HEK293 (cell line): ENCODE data around the gene CITED4.

Experiments
- CTCF ChIA-PET: fragments of 350-600 bp; formaldehyde crosslinking; extraction: SDS; loops from one replicate; lab custom pipeline; 2021; ENCODE audit warnings: antibody characterized with exemption; lab: Yijun Ruan, JAX
- POLR2A ChIA-PET: fragments of 300-600 bp; formaldehyde crosslinking; extraction: SDS; loops from one replicate; lab custom pipeline; 2020; ENCODE audit warnings: antibody characterized with exemption, inconsistent platforms; lab: Yijun Ruan, JAX
- H3K27ac ChIP-seq: fragments of 200-500 bp; sonication (Bioruptor generic); 2 replicates; pipeline ENCODE4 v1.5.1; 2014; ENCODE audit warnings: low read depth, low read length, control low read depth, inconsistent platforms; ENCODE audit errors: extremely low read depth
- H3K36me3 ChIP-seq, 2 experiments: fragments of 200-500 bp in 1 of 2; sonication (Bioruptor generic) in 1 of 2; 1 replicate in 1 of 2; 2 replicates in 1 of 2; pipeline ENCODE4 v1.5.1; 2014 to 2017; ENCODE audit warnings: inconsistent platforms in 2 of 2, low read length in 2 of 2; ENCODE audit not compliant: control insufficient read depth in 2 of 2, insufficient read depth in 1 of 2
- H3K4me1 ChIP-seq: fragments of 200-500 bp; sonication (Bioruptor generic); 2 replicates; pipeline ENCODE4 v1.5.1; 2014; ENCODE audit warnings: mild to moderate bottlenecking, low read length, inconsistent platforms; ENCODE audit not compliant: control insufficient read depth, insufficient read depth
- H3K4me3 ChIP-seq: 2 replicates; pipeline ENCODE4 v1.5.1; 2011; ENCODE audit warnings: low read depth, mild to moderate bottlenecking, control low read depth, low read length, moderate library complexity
- H3K9me3 ChIP-seq: fragments of 200-500 bp; sonication (Bioruptor generic); 2 replicates; pipeline ENCODE4 v1.5.1; 2014; ENCODE audit warnings: low read depth, low read length, inconsistent platforms; ENCODE audit not compliant: control insufficient read depth, insufficient read depth
- BCL11B ChIP-seq: fragments of 450-650 bp; formaldehyde crosslinking; IDR thresholded peaks from 2 replicates; pipeline ENCODE4 v1.5.1; 2016; ENCODE audit warnings: low read depth, missing biosample characterization, missing genetic modification characterization
- GLIS1 ChIP-seq: fragments of 450-650 bp; formaldehyde crosslinking; IDR thresholded peaks from 2 replicates; pipeline ENCODE4 v1.5.1; 2016; ENCODE audit warnings: missing biosample characterization, missing genetic modification characterization
- KLF10 ChIP-seq: fragments of 450-650 bp; IDR thresholded peaks from 2 replicates; pipeline ENCODE4 v1.5.1; 2018; ENCODE audit warnings: missing biosample characterization, mild to moderate bottlenecking, missing genetic modification characterization
- OSR2 ChIP-seq: fragments of 450-650 bp; formaldehyde crosslinking; IDR thresholded peaks from 2 replicates; pipeline ENCODE4 v1.5.1; 2016; ENCODE audit warnings: missing biosample characterization, missing genetic modification characterization
- PBX3 ChIP-seq: sonication (generic); formaldehyde crosslinking; IDR thresholded peaks from 2 replicates; pipeline ENCODE4 v1.8.1; 2022; ENCODE audit warnings: mild to moderate bottlenecking, moderate library complexity, missing genetic modification reagents
- SETDB1 ChIP-seq: IDR thresholded peaks from one replicate; pipeline ENCODE4 v1.6.1; 2017; ENCODE audit warnings: mild to moderate bottlenecking, low read length, moderate library complexity, mixed read lengths; ENCODE audit not compliant: insufficient read length
- ZBTB1 ChIP-seq: fragments of 450-650 bp; formaldehyde crosslinking; IDR thresholded peaks from 2 replicates; pipeline ENCODE4 v1.5.1; 2016; ENCODE audit warnings: missing biosample characterization, missing genetic modification characterization
- ZNF138 ChIP-seq: fragments of 450-650 bp; formaldehyde crosslinking; IDR thresholded peaks from 2 replicates; pipeline ENCODE4 v1.5.1; 2016; ENCODE audit warnings: missing biosample characterization, missing genetic modification characterization, borderline replicate concordance
- ZNF155 ChIP-seq: fragments of 450-650 bp; formaldehyde crosslinking; IDR thresholded peaks from 2 replicates; pipeline ENCODE4 v1.5.1; 2016; ENCODE audit warnings: missing biosample characterization, missing genetic modification characterization
- ZNF19 ChIP-seq: fragments of 450-650 bp; formaldehyde crosslinking; IDR thresholded peaks from 2 replicates; pipeline ENCODE4; 2016; ENCODE audit warnings: missing biosample characterization, missing genetic modification characterization, low read depth
- ZNF266 ChIP-seq: fragments of 450-650 bp; formaldehyde crosslinking; IDR thresholded peaks from 2 replicates; pipeline ENCODE4 v1.5.1; 2016; ENCODE audit warnings: missing biosample characterization, missing genetic modification characterization, low read depth
- ZNF280C ChIP-seq: fragments of 450-650 bp; formaldehyde crosslinking; IDR thresholded peaks from 2 replicates; pipeline ENCODE4 v1.5.1; 2016; ENCODE audit warnings: missing biosample characterization, missing genetic modification characterization
- ZNF335 ChIP-seq: fragments of 450-650 bp; formaldehyde crosslinking; conservative IDR thresholded peaks from 2 replicates; pipeline ENCODE4 v1.5.1; 2016; ENCODE audit warnings: missing biosample characterization, missing genetic modification characterization
- ZNF510 ChIP-seq: fragments of 450-650 bp; formaldehyde crosslinking; IDR thresholded peaks from 2 replicates; pipeline ENCODE4 v1.5.1; 2018; ENCODE audit warnings: mild to moderate bottlenecking, missing genetic modification characterization, missing biosample characterization; ENCODE audit not compliant: insufficient replicate concordance
- ZNF623 ChIP-seq: fragments of 450-650 bp; formaldehyde crosslinking; IDR thresholded peaks from 2 replicates; pipeline ENCODE4 v1.5.1; 2016; ENCODE audit warnings: missing biosample characterization, missing genetic modification characterization
- TF ChIP-seq, protein P1 (sequence below): fragments of 450-650 bp; IDR thresholded peaks from 2 replicates; pipeline ENCODE4 v1.5.1; 2018; ENCODE audit warnings: missing biosample characterization, missing genetic modification characterization
- TF ChIP-seq, protein P2 (sequence below): fragments of 450-650 bp; formaldehyde crosslinking; IDR thresholded peaks from 2 replicates; pipeline ENCODE4 v1.5.1; 2016; ENCODE audit warnings: missing biosample characterization, missing genetic modification characterization, low read depth
- TF ChIP-seq, protein P3 (sequence below): fragments of 450-650 bp; formaldehyde crosslinking; IDR thresholded peaks from 2 replicates; pipeline ENCODE4 v1.5.1; 2017; ENCODE audit warnings: missing biosample characterization, missing genetic modification characterization
- TF ChIP-seq, protein P4 (sequence below): IDR thresholded peaks from 2 replicates; pipeline ENCODE4 v1.6.1; 2011; ENCODE audit warnings: mild to moderate bottlenecking, low read depth, low read length, borderline replicate concordance
- TF ChIP-seq, protein P5 (sequence below): fragments of 450-650 bp; formaldehyde crosslinking; IDR thresholded peaks from 2 replicates; pipeline ENCODE4 v1.5.1; 2016; ENCODE audit warnings: missing biosample characterization, missing genetic modification characterization, low read depth

Gene CITED4

DNA sequence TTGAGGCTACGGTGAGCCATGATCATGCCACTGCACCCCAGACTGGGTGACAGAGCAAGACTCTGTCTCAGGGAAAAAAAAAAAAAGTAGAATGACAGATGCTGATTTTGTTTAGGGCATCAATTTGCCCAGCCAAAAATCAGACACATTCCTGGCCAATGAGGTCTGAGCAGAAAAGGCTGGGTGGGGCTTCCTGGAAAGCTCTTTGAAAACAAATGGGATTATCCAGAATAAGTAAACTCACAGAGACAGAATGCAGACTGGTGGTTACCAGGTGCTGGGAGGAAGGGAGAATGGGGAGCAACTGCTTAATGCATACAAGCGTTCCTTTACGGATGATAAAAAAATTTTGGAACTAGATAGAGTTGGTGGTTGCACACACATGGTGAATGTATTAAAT, 10.1 kb upstream of the CITED4 start (continued):
- TF ChIP-seq ZNF19 (tag by site-specific recombination) = no peak
- no peak for TF ChIP-seq ZNF280C
- no peak for TF ChIP-seq ZNF623 (tag by site-specific recombination)
- no peak for TF ChIP-seq ZNF155 (tag by site-specific recombination)

DNA sequence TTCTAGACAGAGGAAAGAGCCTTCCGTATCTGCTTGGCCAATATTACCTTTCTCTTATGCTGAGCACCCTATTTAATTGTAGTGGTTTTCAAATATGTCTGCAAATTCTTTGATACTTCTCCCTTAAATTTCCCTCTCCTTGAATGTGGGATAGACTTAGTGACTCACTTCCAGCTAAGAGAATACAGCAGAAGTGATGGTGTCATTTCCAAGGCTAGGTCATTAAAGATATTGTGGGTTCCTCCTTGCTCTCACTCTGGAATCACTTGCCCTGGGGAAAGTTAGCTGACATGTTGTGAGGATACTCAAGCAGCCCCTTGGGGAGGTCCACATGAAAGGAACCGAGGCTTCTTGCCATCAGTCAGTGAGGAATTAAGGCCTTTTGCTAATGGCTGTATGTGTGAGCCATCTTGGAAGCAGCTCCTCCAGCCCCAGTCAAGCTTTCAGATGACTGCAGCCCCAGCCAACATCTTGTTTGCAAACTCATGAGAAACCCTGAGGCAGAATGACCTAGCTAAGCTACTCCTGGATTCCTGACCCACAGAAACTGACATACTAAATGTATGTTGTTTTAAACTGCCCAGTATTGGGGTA, 8.1 kb upstream of the CITED4 start:
- CTCF ChIA-PET = interaction anchor here (0.7 to 3.8 kb wide), 3 partner anchors 21 to 82 kb away, joined by 3 to 17 read pairs (median 4); no protein-coding TSS in a partner anchor
- POLR2A ChIA-PET = no interaction called here
- H3K4me3 ChIP-seq = no peak overlapping the region
- no peaks in the 10 kb centered on the region for H3K36me3 ChIP-seq
- no peaks in the 10 kb centered on the region for H3K4me1 ChIP-seq
- no peaks in the 10 kb centered on the region for H3K9me3 ChIP-seq
- no peak overlapping the region for H3K27ac ChIP-seq
- TF ChIP-seq GLIS1 (tag by site-specific recombination) (no peak), SETDB1 (peak; percentile 77)
- TF ChIP-seq, all 188 proteins: peak for 1

DNA sequence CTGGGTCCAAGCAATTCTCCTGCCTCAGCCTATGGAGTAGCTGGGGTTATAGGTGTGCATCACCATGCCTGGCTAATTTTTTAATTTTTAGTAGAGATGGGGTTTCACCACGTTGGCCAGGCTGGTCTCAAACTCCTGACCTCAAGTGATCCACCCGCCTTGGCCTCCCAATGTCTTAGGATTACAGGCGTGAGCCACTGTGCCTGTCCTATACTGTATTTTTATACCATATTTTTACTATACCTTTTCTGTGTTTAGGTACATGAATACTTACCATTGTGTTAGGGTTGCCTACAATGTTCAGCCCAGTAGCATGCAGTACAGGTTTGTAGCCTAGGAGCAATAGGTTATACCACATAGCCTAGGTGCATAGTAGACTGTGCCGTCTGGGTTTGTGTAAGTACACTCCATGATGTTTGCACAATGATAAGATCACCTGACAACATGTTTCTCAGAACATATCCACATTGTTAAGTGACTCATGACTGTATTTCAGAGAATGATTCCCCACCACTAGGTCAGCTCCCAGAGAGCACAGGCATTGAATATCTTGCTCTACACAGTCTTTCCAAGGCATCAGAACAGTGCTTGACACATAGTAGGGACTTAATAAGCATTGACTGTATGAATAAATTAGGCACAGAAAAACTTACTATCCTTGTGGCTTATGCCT, 6.0 kb upstream of the CITED4 start:
- H3K36me3 ChIP-seq = no peaks in the 10 kb centered on the region
- no peaks in the 10 kb centered on the region for H3K4me1 ChIP-seq
- H3K4me3 ChIP-seq = no peak overlapping the region
- no peak overlapping the region for H3K27ac ChIP-seq
- H3K9me3 ChIP-seq = no peaks in the 10 kb centered on the region
- ChIA-PET POLR2A (interaction anchor here (0.6 kb wide), 1 partner anchor 548 kb away, joined by 6 read pairs; no protein-coding TSS in a partner anchor), CTCF (interaction anchor here (1.0 to 1.7 kb wide), 3 partner anchors 17 to 82 kb away, joined by 4 to 7 read pairs (median 6); no protein-coding TSS in a partner anchor)
- TF ChIP-seq KLF10 (no peak), ZNF510 (tag by site-specific recombination) (no peak), ZNF266 (tag by site-specific recombination) (no peak), ZNF335 (tag by site-specific recombination) (peak; percentile 59), ZBTB1 (tag by site-specific recombination) (no peak), BCL11B (tag by site-specific recombination) (no peak), PBX3 (CRISPR knock-in tag) (no peak), OSR2 (tag by site-specific recombination) (no peak), ZNF138 (tag by site-specific recombination) (no peak)
- TF ChIP-seq, protein P1, sequence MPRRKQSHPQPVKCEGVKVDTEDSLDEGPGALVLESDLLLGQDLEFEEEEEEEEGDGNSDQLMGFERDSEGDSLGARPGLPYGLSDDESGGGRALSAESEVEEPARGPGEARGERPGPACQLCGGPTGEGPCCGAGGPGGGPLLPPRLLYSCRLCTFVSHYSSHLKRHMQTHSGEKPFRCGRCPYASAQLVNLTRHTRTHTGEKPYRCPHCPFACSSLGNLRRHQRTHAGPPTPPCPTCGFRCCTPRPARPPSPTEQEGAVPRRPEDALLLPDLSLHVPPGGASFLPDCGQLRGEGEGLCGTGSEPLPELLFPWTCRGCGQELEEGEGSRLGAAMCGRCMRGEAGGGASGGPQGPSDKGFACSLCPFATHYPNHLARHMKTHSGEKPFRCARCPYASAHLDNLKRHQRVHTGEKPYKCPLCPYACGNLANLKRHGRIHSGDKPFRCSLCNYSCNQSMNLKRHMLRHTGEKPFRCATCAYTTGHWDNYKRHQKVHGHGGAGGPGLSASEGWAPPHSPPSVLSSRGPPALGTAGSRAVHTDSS (tag by site-specific recombination) = no peak
- TF ChIP-seq, protein P2, sequence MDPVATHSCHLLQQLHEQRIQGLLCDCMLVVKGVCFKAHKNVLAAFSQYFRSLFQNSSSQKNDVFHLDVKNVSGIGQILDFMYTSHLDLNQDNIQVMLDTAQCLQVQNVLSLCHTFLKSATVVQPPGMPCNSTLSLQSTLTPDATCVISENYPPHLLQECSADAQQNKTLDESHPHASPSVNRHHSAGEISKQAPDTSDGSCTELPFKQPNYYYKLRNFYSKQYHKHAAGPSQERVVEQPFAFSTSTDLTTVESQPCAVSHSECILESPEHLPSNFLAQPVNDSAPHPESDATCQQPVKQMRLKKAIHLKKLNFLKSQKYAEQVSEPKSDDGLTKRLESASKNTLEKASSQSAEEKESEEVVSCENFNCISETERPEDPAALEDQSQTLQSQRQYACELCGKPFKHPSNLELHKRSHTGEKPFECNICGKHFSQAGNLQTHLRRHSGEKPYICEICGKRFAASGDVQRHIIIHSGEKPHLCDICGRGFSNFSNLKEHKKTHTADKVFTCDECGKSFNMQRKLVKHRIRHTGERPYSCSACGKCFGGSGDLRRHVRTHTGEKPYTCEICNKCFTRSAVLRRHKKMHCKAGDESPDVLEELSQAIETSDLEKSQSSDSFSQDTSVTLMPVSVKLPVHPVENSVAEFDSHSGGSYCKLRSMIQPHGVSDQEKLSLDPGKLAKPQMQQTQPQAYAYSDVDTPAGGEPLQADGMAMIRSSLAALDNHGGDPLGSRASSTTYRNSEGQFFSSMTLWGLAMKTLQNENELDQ (tag by site-specific recombination) = no peak
- TF ChIP-seq, protein P3, sequence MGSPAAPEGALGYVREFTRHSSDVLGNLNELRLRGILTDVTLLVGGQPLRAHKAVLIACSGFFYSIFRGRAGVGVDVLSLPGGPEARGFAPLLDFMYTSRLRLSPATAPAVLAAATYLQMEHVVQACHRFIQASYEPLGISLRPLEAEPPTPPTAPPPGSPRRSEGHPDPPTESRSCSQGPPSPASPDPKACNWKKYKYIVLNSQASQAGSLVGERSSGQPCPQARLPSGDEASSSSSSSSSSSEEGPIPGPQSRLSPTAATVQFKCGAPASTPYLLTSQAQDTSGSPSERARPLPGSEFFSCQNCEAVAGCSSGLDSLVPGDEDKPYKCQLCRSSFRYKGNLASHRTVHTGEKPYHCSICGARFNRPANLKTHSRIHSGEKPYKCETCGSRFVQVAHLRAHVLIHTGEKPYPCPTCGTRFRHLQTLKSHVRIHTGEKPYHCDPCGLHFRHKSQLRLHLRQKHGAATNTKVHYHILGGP (tag by site-specific recombination) = no peak
- TF ChIP-seq, protein P4, sequence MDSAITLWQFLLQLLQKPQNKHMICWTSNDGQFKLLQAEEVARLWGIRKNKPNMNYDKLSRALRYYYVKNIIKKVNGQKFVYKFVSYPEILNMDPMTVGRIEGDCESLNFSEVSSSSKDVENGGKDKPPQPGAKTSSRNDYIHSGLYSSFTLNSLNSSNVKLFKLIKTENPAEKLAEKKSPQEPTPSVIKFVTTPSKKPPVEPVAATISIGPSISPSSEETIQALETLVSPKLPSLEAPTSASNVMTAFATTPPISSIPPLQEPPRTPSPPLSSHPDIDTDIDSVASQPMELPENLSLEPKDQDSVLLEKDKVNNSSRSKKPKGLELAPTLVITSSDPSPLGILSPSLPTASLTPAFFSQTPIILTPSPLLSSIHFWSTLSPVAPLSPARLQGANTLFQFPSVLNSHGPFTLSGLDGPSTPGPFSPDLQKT = no peak
- TF ChIP-seq, protein P5, sequence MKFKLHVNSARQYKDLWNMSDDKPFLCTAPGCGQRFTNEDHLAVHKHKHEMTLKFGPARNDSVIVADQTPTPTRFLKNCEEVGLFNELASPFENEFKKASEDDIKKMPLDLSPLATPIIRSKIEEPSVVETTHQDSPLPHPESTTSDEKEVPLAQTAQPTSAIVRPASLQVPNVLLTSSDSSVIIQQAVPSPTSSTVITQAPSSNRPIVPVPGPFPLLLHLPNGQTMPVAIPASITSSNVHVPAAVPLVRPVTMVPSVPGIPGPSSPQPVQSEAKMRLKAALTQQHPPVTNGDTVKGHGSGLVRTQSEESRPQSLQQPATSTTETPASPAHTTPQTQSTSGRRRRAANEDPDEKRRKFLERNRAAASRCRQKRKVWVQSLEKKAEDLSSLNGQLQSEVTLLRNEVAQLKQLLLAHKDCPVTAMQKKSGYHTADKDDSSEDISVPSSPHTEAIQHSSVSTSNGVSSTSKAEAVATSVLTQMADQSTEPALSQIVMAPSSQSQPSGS = no peak
